HG02610 (cell line): ENCODE results near the gene CD40LG.

Experiments used
- ATAC-seq: cut with Tn5 transposase; IDR thresholded peaks from one replicate; pipeline ENCODE4 v1.9.1; 2021; ENCODE audit warnings: mild to moderate bottlenecking, moderate library complexity; ENCODE audit not compliant: unreplicated experiment

The CD40LG gene

DNA sequence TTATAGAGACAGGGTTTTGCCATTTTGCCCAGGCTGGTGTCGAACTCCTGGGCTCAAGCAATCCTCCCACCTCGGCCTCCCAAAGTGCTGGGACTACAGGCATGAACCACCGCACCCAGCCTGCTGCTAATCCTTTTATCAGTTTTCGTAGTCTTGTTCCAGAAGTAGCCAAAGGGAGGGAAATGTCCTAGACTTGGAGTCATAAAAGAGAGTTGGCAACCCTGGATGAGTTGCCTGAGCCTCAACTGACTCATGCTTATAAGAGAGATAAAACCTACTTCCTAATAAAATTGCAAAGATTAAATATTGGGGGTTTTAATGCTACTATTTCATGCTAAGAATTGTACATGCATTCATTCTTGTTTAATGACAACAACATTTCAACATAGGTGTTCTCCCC lies 44.3 kb downstream of the CD40LG start:
- no peak for ATAC-seq

DNA sequence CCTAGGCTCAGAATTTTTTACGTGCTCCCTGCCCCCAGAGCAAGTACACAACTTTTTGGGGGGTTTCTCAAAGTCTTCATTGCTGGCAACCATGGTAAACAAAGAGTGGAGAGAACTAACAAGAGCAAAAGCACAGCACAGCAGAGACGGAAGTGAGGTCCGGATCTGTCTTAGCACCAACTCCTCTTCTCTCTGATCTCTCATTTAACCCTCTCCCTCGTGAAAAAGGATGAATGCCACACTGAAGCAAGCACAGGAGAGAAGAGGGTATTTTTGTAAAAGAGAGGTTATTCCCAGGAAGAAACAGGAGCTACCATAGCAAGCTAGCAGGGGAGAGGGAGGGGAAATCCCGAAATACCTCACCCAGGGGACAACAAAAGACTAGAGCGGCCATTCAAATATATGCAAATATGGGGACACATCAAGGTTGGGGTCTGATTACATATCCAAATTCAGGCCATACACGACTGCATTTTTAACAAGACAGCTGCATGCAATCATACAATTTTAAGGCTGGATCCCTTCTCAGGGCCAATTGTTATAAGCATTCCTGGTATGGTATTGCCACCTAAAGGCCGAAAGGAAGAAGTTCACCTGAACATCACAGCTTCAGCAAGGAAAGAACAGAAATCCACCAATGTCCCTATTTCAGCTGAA lies 46.6 kb downstream of the CD40LG start:
- peak; percentile 66 for ATAC-seq

DNA sequence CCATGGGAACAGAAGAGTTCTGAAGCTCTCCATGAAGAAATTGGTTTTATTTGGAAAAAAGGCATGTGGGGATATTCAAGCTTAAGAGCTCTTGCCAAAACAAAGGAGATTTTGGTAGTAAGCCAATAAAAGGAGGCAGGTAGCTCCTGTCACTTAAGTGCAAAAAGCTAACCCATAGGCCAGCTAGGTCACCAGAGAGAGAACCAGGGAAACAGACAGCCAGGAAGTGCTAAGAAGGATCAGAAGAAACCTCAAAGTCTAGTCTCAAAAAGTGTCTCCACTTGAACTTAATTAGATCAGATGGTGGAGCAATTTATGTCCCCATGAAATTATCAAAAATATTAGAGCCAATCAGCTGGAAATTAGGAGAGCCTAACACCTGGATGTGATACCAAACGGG lies 49.2 kb downstream of the CD40LG start:
- no peak for ATAC-seq

DNA sequence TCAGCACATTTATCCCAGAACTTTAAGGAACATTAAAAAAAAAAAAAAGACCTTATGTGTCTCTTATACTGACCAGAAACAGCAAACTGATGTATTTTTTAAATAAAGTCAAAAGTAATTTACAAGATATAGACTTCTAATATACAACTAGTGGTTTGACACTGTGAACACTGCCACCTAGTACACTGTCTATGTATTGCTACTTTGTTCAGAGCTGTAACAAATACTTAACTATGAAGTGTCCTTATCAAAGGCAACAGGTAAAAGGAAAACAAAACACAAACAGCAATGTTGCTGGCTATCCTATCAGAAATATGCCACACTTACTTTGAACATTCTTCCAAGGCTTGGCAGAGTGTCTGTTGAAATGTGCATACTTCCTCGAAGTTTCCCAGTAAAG lies 60.4 kb downstream of the CD40LG start:
- ATAC-seq: no peak
